Measurements from ENCODE around the gene F7.
"Not testable (repeated sequence)": the region's sequence is repeated elsewhere in the genome, so short reads cannot be mapped to it uniquely, and the experiment has no call there.

F7 gene

GRCh38 chr13:113087923-113088690 lies 17.5 kb upstream of the F7 start:
- no peak for DNase-seq

GRCh38 chr13:113088691-113089020 lies 16.9 kb upstream of the F7 start:
- DNase-seq: no peak

GRCh38 chr13:113089693-113090414 lies 15.7 kb upstream of the F7 start:
- DNase-seq: no peak

GRCh38 chr13:113090415-113090770 lies 15.2 kb upstream of the F7 start:
- no peak for DNase-seq

- no peak for DNase-seq
These were observed 14.8 kb upstream of the F7 start for GRCh38 chr13:113090806-113091205.

- no peak for DNase-seq
These were observed 14.3 kb upstream of the F7 start for GRCh38 chr13:113091211-113091771.

GRCh38 chr13:113091891-113092775 lies 13.5 kb upstream of the F7 start:
- no peak for DNase-seq

- DNase-seq: no peak
These were observed 12.6 kb upstream of the F7 start for GRCh38 chr13:113092776-113093579.

GRCh38 chr13:113093580-113094409 lies 11.8 kb upstream of the F7 start:
- DNase-seq: no peak

- DNase-seq: no peak
These were observed 11.2 kb upstream of the F7 start for GRCh38 chr13:113094410-113094800.

- DNase-seq: no peak
These were observed 10.2 kb upstream of the F7 start for GRCh38 chr13:113095146-113096051.

GRCh38 chr13:113096052-113096744 lies 9.4 kb upstream of the F7 start:
- DNase-seq: no peak

GRCh38 chr13:113096745-113097305 lies 8.8 kb upstream of the F7 start:
- DNase-seq: no peak

GRCh38 chr13:113097651-113098050 lies 7.9 kb upstream of the F7 start:
- DNase-seq: no peak

GRCh38 chr13:113098162-113098732 lies 7.3 kb upstream of the F7 start:
- DNase-seq: no peak

GRCh38 chr13:113099142-113099541 lies 6.4 kb upstream of the F7 start:
- DNase-seq: no peak

- DNase-seq: not testable (repeated sequence)
These were observed 3.3 kb upstream of the F7 start for GRCh38 chr13:113102302-113102701.

GRCh38 chr13:113102727-113103126 lies 2.9 kb upstream of the F7 start:
- DNase-seq: no peak

- no peak for DNase-seq
These were observed 1.9 kb upstream of the F7 start for GRCh38 chr13:113103646-113104045.
